Activated CD4-positive, alpha-beta T cell treated with anti-CD3 and anti-CD28 coated beads, Interleukin-2, amount 10 ng/mL, durations not matched to agents 24 days and 14 days (primary cell): ENCODE data around the gene BCL2L12. TPM values are rescaled to one million over a fixed set of nuclear protein-coding genes. Genes with fewer than 3 reads are reported as not detected.

Experiments
- DNase-seq: peaks from one replicate; pipeline ENCODE4 v3.0.0; 2022
- H3K27ac Mint-ChIP-seq: one replicate; pipeline ENCODE4 v1.8.0; 2022; ENCODE audit warnings: mild to moderate bottlenecking, mixed read lengths
- H3K27me3 Mint-ChIP-seq: one replicate; pipeline ENCODE4 v1.8.0; 2022; ENCODE audit warnings: mixed read lengths
- H3K36me3 Mint-ChIP-seq: one replicate; pipeline ENCODE4 v1.8.0; 2022; ENCODE audit warnings: low read depth, mild to moderate bottlenecking, mixed read lengths
- H3K4me1 Mint-ChIP-seq: one replicate; pipeline ENCODE4 v1.8.0; 2021; ENCODE audit warnings: mixed read lengths
- H3K4me3 Mint-ChIP-seq: one replicate; pipeline ENCODE4 v1.8.0; 2022; ENCODE audit warnings: mild to moderate bottlenecking, moderate library complexity, mixed read lengths
- H3K9me3 Mint-ChIP-seq: one replicate; pipeline ENCODE4 v1.8.0; 2021; ENCODE audit warnings: mixed read lengths
- intact Hi-C: fragments of 100-400 bp; cut with micrococcal nuclease; formaldehyde crosslinking; loops from one replicate; pipeline ENCODE4 v1.15.1; 2023
- total RNA-seq: library from RNA; stranded (reverse); gene quantifications from 2 replicates; pipeline ENCODE4 v1.2.3, GENCODE V29; 2022

The BCL2L12 gene
- total RNA-seq, 1 donor from 2014 or later: 72.0 TPM

DNA sequence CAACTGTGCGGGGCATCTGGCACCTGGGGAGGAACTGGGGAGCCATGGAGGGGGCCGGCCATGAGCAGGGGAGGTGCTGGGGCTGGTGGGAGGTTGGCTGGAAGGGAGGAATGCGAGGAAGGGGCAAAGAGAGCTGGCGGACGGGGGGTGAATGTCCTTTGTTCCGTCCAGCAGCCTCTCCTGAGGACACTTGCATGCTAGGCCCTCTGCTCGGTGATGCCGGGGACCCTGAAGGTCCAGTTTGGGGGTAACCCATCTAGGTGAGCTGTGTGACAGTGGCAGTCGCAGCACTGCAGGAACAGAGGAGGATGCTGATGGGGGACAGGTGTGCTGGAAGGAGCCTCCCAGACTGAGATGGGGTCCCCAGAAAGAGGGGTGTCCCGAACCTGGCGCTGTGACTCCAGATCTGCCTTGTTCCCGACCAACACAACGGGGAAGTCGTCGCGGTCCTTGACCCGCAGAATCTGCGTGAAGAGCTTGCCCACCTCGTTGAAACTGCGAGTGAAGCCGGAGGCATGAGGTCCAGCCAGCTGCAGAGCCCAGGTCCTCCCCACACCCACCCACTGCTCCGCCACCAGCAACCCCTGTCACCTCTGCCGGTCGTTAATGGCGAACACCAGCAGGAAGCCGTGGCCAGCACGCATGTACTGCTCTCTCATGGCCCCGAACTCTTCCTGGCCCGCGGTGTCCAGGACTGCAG lies 29.4 kb upstream of the BCL2L12 start:
- Mint-ChIP-seq H3K36me3 (peaks cover 2% of the 10 kb centered on the region), H3K27me3 (no peaks in the 10 kb centered on the region), H3K9me3 (no peaks in the 10 kb centered on the region), H3K27ac (no peak overlapping the region), H3K4me3 (no peak overlapping the region), H3K4me1 (peaks cover 28% of the 10 kb centered on the region)
- intact Hi-C loops: no loop called here
- DNase-seq: no peak

DNA sequence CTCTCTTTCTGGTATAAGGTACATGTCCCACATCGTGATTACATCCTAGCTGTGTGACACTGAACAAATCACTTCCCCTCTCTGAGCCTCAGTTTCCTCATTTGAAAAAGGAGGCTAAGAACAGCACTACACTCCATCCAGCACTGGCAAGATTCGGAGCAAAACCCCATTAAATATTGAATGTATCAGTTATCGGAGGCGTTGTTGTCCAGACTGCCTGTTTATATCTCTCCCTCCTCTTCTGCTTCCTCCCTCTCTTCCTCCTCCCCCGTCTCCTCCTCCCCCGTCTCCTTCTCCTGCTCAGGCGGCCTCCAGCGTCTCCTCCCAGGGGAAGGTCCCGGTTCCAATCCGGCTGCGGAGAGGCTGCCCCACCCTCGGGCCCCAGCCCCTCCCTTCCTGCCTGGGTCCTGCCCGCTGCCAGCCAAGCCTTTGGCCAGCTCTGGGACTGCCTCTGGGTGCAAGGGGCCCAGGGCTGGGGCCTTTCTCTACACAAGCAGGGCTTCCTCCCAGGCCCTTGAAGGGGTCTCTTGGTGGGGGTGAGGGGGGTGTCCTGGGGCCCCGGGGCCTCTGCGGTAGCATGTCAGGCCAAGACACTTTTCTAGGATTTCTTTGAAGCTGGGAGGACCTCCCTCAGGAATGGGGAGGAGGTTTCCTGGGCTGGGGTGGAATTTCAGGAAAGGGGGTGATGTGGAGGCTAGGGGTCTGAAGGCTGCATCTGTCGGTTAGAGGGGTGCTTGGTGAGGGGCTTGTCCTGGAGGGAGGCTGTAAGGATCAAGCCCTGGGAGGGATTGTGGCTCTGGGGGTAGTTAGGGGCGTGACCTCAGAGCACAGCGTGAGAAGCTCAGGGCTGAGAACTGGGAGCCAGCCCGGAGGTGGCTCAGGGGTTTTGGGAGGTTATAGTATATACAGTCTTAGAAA lies 27.7 kb upstream of the BCL2L12 start:
- Mint-ChIP-seq H3K4me1 (peaks cover 38% of the 10 kb centered on the region), H3K27ac (no peak overlapping the region), H3K4me3 (peak overlapping the region; percentile 97), H3K27me3 (no peaks in the 10 kb centered on the region), H3K9me3 (no peaks in the 10 kb centered on the region), H3K36me3 (no peaks in the 10 kb centered on the region)
- intact Hi-C loops: no loop called here
- peak; percentile 76 for DNase-seq

GRCh38 chr19:49639401-49640112 lies 26.2 kb upstream of the BCL2L12 start:
- Mint-ChIP-seq H3K9me3 (no peaks in the 10 kb centered on the region), H3K4me1 (peaks cover 51% of the 10 kb centered on the region), H3K27ac (peak overlapping the region; percentile 100), H3K4me3 (peak overlapping the region; percentile 97), H3K36me3 (peaks cover 4% of the 10 kb centered on the region), H3K27me3 (no peaks in the 10 kb centered on the region)
- DNase-seq: no peak
- intact Hi-C loops: loop anchor here (1.0 to 5.0 kb wide), 5 partner anchors 49 to 237 kb away; partner anchors contain the start of genes AKT1S1, ALDH16A1, AP2A1 and PIH1D1

DNA sequence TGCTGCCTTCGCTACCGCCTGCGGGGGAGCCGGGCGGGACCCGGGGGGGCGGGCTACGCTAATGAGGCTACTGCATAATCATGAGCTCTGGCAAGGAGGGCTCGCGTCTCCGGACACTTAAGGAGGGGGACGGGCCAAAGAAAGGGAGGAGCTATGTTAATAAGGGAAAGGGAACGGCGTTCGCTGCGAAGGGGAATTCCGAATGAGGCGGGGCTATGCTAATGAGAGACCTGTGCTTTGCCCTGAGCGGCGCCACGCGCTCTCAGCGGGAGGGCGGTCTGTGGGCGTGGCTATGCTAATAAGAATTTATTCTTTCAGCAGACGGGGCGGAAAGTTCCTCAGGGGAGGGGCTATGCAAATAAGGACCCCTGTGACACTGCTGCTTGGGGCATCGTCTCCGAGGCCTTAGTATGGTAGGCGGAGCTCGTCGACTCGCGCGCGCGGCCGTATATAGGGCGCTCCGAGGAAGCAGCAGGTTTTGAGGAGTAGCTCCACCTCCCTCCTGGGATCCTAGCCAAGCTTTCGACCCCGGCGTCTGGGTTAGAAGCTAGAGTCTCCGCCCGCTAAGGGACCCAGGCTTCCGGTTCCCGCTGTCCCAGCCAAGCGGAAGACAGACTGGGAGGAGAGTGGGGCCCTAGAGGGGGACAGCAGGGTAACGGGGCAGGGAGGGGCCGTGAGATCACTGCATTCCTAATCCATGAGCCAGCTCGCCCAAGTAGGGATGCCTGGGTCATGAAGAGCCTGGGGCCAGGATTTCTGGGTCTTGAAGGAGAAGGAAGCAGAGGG lies 25.4 kb upstream of the BCL2L12 start, which contains the start of gene RRAS:
Gene RRAS, minus strand, starts transcription at position 31 of the 786 bp plus-strand sequence. CDS start 45 bp downstream, outside the sequence.
- no peaks in the 10 kb centered on the region for H3K27me3 Mint-ChIP-seq
- DNase-seq: peak; percentile 100
- H3K4me1 Mint-ChIP-seq: peaks cover 52% of the 10 kb centered on the region
- peak within 1 kb of the TSS; percentile 100 for H3K27ac Mint-ChIP-seq
- H3K36me3 Mint-ChIP-seq: peaks cover 5% of the 10 kb centered on the region
- H3K9me3 Mint-ChIP-seq: no peaks in the 10 kb centered on the region
- intact Hi-C loops: loop anchor here (1.0 to 5.0 kb wide), 5 partner anchors 50 to 236 kb away; partner anchors contain the start of genes AKT1S1, ALDH16A1, AP2A1 and PIH1D1
- H3K4me3 Mint-ChIP-seq: peak within 1 kb of the TSS; percentile 97

GRCh38 chr19:49641688-49642491 lies 23.8 kb upstream of the BCL2L12 start, which contains the start of gene SCAF1:
SCAF1 (plus strand) TSS chr19:49642209; CDS start chr19:49645027, 2,818 bp downstream.
- Mint-ChIP-seq H3K9me3 (no peaks in the 10 kb centered on the region), H3K4me1 (peaks cover 52% of the 10 kb centered on the region), H3K36me3 (peaks cover 13% of the 10 kb centered on the region), H3K4me3 (peak within 1 kb of the TSS; percentile 97), H3K27ac (peak within 1 kb of the TSS; percentile 100), H3K27me3 (no peaks in the 10 kb centered on the region)
- intact Hi-C loops: loop anchor here (1.0 to 5.0 kb wide), 6 partner anchors 23 to 235 kb away; partner anchors contain the start of genes AKT1S1, ALDH16A1, AP2A1 and BCL2L12
- DNase-seq: peak; percentile 100

GRCh38 chr19:49642492-49643035 lies 23.2 kb upstream of the BCL2L12 start:
- Mint-ChIP-seq H3K4me3 (peak overlapping the region; percentile 97), H3K4me1 (peaks cover 51% of the 10 kb centered on the region), H3K9me3 (no peaks in the 10 kb centered on the region), H3K36me3 (peaks cover 16% of the 10 kb centered on the region), H3K27me3 (no peaks in the 10 kb centered on the region), H3K27ac (peak overlapping the region; percentile 92)
- DNase-seq: no peak
- intact Hi-C loops: loop anchor here (1.0 to 5.0 kb wide), 3 partner anchors 23 to 208 kb away; partner anchors contain the start of genes ALDH16A1, BCL2L12, IRF3 and PIH1D1

GRCh38 chr19:49643466-49643865 lies 22.3 kb upstream of the BCL2L12 start:
- peaks cover 19% of the 10 kb centered on the region for H3K36me3 Mint-ChIP-seq
- peak overlapping the region; percentile 97 for H3K4me3 Mint-ChIP-seq
- peak overlapping the region; percentile 87 for H3K27ac Mint-ChIP-seq
- DNase-seq: peak; percentile 68
- H3K4me1 Mint-ChIP-seq: peaks cover 44% of the 10 kb centered on the region
- no peaks in the 10 kb centered on the region for H3K9me3 Mint-ChIP-seq
- no peaks in the 10 kb centered on the region for H3K27me3 Mint-ChIP-seq
- intact Hi-C loops: loop anchor here (2.0 to 5.0 kb wide), 2 partner anchors 191 to 207 kb away; partner anchors contain the start of genes ALDH16A1, PIH1D1 and PTOV1

DNA sequence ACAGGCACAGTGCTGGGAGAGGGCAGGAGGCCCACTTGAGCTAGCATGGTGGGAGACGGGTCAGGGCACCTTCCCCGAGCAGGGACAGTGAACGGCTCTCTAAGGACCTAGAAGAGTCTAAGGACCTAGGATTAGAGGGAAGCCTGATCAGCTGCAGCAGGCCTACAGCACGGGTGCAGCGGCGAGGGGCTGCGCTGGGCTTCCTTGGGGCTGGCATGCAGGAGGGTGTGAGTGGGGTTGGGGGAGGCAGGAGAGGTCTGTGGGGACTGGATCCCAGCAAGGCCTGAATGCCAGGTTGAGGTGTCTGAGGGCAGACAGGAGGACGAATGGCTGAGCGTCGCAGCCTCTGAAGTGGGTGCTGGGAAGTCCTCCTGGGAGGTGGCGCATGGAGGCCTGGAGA lies 20.1 kb upstream of the BCL2L12 start:
- Mint-ChIP-seq H3K4me1 (peaks cover 29% of the 10 kb centered on the region), H3K4me3 (no peak overlapping the region), H3K27ac (no peak overlapping the region), H3K9me3 (no peaks in the 10 kb centered on the region), H3K27me3 (no peaks in the 10 kb centered on the region), H3K36me3 (peaks cover 27% of the 10 kb centered on the region)
- intact Hi-C loops: no loop called here
- no peak for DNase-seq

GRCh38 chr19:49645995-49646394 lies 19.7 kb upstream of the BCL2L12 start:
- Mint-ChIP-seq H3K4me3 (no peak overlapping the region), H3K27me3 (no peaks in the 10 kb centered on the region), H3K4me1 (peaks cover 25% of the 10 kb centered on the region), H3K27ac (no peak overlapping the region), H3K9me3 (no peaks in the 10 kb centered on the region), H3K36me3 (peaks cover 29% of the 10 kb centered on the region)
- DNase-seq: no peak
- intact Hi-C loops: no loop called here

DNA sequence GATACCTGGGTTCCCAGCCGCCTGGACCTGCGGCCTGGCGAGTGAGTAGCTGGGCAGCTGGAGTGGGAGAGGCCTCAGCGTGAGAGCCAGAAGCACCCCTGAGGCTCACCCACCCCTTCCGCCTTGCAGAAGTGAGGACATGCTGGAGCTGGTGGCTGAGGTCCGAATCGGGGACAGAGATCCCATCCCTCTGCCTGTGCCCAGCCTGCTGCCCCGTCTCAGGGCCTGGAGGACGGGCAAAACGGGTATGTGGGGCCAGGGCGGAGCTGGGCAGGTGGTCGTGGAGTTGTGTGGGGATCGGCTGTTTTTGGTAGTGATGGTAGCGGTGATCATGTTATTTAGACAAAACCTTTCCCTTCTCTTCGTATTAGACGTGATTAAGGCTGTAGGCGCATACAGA lies 19.1 kb upstream of the BCL2L12 start:
- H3K27ac Mint-ChIP-seq: no peak overlapping the region
- intact Hi-C loops: no loop called here

DNA sequence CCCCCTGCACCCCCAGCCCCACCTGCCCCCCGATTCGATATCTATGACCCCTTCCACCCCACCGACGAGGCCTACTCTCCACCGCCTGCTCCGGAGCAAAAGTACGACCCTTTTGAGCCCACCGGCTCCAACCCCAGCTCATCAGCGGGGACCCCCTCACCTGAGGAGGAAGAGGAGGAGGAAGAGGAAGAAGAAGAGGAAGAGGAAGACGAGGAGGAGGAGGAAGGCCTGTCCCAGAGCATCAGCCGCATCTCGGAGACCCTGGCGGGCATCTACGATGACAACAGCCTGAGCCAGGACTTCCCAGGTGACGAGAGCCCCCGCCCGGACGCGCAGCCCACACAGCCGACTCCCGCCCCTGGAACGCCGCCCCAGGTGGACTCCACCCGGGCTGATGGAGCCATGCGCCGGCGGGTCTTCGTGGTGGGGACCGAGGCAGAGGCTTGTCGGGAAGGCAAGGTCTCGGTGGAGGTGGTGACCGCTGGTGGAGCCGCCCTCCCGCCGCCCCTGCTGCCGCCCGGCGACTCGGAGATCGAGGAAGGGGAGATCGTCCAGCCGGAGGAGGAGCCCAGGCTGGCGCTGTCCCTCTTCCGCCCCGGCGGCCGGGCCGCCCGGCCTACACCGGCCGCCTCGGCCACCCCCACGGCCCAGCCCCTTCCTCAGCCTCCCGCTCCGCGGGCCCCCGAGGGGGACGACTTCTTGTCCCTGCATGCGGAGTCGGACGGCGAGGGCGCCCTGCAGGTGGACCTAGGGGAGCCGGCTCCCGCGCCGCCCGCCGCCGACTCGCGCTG lies 14.5 kb upstream of the BCL2L12 start:
- DNase-seq: no peak
- Mint-ChIP-seq H3K27ac (no peak overlapping the region), H3K4me3 (no peak overlapping the region), H3K36me3 (peaks cover 44% of the 10 kb centered on the region), H3K27me3 (no peaks in the 10 kb centered on the region), H3K9me3 (no peaks in the 10 kb centered on the region), H3K4me1 (no peaks in the 10 kb centered on the region)
- intact Hi-C loops: no loop called here

More for the DNA sequence above, 19.1 kb upstream of the BCL2L12 start:
- no peaks in the 10 kb centered on the region for H3K27me3 Mint-ChIP-seq
- H3K4me1 Mint-ChIP-seq: peaks cover 23% of the 10 kb centered on the region
- DNase-seq: no peak
- H3K36me3 Mint-ChIP-seq: peaks cover 29% of the 10 kb centered on the region
- H3K4me3 Mint-ChIP-seq: no peak overlapping the region
- no peaks in the 10 kb centered on the region for H3K9me3 Mint-ChIP-seq
